LNCAP (cell line): ENCODE measurements around the gene FOXI1.

ENCODE experiments used
- CTCF ChIP-seq: fragments of 450-650 bp; IDR thresholded peaks from 2 replicates; pipeline ENCODE4 v1.5.1; 2017; ENCODE audit warnings: mild to moderate bottlenecking

The FOXI1 gene

GRCh38 chr5:170078931-170079330, 26.8 kb upstream of the FOXI1 start:
- no peak for TF ChIP-seq CTCF

- TF ChIP-seq CTCF: no peak
These were observed 25.5 kb upstream of the FOXI1 start for GRCh38 chr5:170080217-170080616.

- no peak for TF ChIP-seq CTCF
These were observed 24.8 kb upstream of the FOXI1 start for GRCh38 chr5:170080786-170081445.

- TF ChIP-seq CTCF: no peak
These were observed 24.1 kb upstream of the FOXI1 start for GRCh38 chr5:170081616-170082015.

DNA sequence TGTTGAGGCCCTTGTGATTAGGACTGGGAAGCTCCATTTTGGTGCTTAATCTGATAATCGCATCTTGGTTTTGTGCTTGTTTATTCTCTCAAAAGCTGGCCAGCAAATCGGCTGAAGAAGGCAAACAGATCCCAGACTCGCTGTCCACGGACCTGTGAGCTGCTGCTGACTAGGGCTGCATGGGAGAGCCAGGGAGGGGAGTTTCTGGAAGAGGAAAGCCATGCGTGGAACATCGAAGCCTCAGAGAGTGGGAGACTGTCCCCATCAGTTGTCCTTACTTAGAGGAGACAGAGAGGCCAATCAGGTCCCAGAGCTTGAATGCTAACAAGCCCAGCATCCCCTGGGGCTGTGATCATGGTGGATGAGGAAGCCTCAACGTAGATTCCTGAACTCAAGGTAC, 23.0 kb upstream of the FOXI1 start:
- TF ChIP-seq CTCF: no peak

- TF ChIP-seq CTCF: no peak
These were observed 18.4 kb upstream of the FOXI1 start for GRCh38 chr5:170087168-170087817.

DNA sequence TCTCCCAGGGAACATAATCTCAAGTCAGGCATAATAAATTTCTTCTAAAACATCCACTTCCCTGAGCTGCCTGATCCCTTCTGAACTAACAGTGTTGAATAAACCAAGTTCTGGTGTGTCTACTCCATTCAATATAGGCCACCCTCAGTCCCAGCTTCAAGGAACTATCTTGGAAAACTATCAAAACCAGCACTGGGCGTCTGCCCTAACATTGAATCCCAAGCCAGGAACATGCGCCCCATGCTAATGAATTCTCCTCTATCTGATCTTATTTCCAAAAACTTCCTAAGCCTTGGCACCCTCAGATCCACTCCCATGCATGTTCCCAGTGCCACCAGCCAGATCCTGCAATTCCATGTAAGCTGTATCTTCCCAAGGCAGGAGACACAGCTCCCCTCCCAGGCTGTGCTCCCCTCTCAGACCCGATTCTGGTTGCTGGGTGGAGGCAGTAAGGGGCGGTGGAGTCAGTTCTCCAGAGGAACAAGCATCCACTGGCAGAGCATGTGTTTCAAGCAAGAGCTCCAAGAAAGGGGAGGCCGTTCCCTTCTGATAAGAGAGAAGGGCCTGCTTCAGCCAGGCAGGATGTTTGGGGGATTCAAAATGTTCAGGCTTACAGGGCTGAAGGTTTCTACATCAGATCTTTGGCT, 13.1 kb upstream of the FOXI1 start:
- TF ChIP-seq CTCF: no peak
